CD14-positive monocyte (primary cell): ENCODE measurements around the gene PKP4. TPM values are rescaled to one million over a fixed set of nuclear protein-coding genes. Genes with fewer than 3 reads are reported as not detected.

ENCODE experiments used
- DNase-seq, 3 donors: peaks; one replicate each; pipeline ENCODE4 v3.0.0-alpha.2; 2011 to 2022
- H2AFZ ChIP-seq: 2 replicates; pipeline ENCODE4 v1.6.0; 2012; ENCODE audit warnings: mild to moderate bottlenecking, low read depth, low read length, inconsistent platforms; ENCODE audit not compliant: insufficient read depth, poor library complexity, severe bottlenecking
- H3K27ac ChIP-seq, 2 donors: 1 replicate in 1 of 2; 2 replicates in 1 of 2; pipeline ENCODE4 v1.5.1; 2012 to 2013; ENCODE audit warnings: low read length in 2 of 2, control low read depth in 1 of 2, inconsistent platforms in 1 of 2, low read depth in 1 of 2, mild to moderate bottlenecking in 1 of 2
- H3K27me3 ChIP-seq, 2 donors: one replicate each; pipeline versions ENCODE4 v1.6.0 to v1.6.1; 2011 to 2013; ENCODE audit warnings: low read length in 2 of 2; ENCODE audit not compliant: control insufficient read depth in 2 of 2, insufficient read depth in 2 of 2
- H3K36me3 ChIP-seq, 2 donors: replicated peaks in 1 of 2; 1 replicate in 1 of 2; 2 replicates in 1 of 2; pipeline versions ENCODE4 v1.5.1 to v1.6.1; 2012 to 2013; ENCODE audit warnings: low read length in 2 of 2, control low read depth in 1 of 2, inconsistent platforms in 1 of 2, mild to moderate bottlenecking in 1 of 2; ENCODE audit not compliant: insufficient read depth in 2 of 2, control insufficient read depth in 1 of 2
- H3K4me1 ChIP-seq, 2 donors: 1 replicate in 1 of 2; 2 replicates in 1 of 2; pipeline versions ENCODE4 v1.5.1 to v1.6.1; 2012 to 2013; ENCODE audit warnings: low read length in 2 of 2, control low read depth in 1 of 2, inconsistent platforms in 1 of 2, mild to moderate bottlenecking in 1 of 2, moderate library complexity in 1 of 2; ENCODE audit not compliant: insufficient read depth in 2 of 2, control insufficient read depth in 1 of 2
- H3K4me2 ChIP-seq: replicated peaks from 2 replicates; pipeline ENCODE3; 2012; ENCODE audit warnings: low read length, moderate library complexity, mild to moderate bottlenecking; ENCODE audit not compliant: poor library complexity, severe bottlenecking; ENCODE audit errors: extremely low read depth
- H3K4me3 ChIP-seq, 3 experiments: fragments of 200-600 bp in 1 of 3; sonication (generic) in 1 of 3; replicated peaks in 1 of 3; 1 replicate in 2 of 3; 2 replicates in 1 of 3; pipeline ENCODE4 v1.5.1; 2011 to 2013; ENCODE audit warnings: low read length in 3 of 3, mild to moderate bottlenecking in 3 of 3, control low read depth in 2 of 3, low read depth in 2 of 3, inconsistent platforms in 1 of 3, moderate library complexity in 1 of 3
- H3K79me2 ChIP-seq: 2 replicates; pipeline ENCODE4 v1.6.0; 2012; ENCODE audit warnings: mild to moderate bottlenecking, control low read depth, inconsistent platforms, low read length, moderate library complexity; ENCODE audit not compliant: insufficient read depth
- H3K9ac ChIP-seq: 2 replicates; pipeline ENCODE4 v1.6.0; 2017; ENCODE audit warnings: low read length, mild to moderate bottlenecking; ENCODE audit not compliant: insufficient read depth, poor library complexity, severe bottlenecking
- H3K9me3 ChIP-seq, 2 donors: replicated peaks in 1 of 2; 1 replicate in 1 of 2; 2 replicates in 1 of 2; pipeline versions ENCODE4 v1.5.1 to v1.6.1; 2012 to 2013; ENCODE audit warnings: low read length in 2 of 2, control low read depth in 1 of 2; ENCODE audit not compliant: control insufficient read depth in 1 of 2, insufficient read depth in 1 of 2
- H4K20me1 ChIP-seq: 2 replicates; pipeline ENCODE4 v1.6.0; 2012; ENCODE audit warnings: mild to moderate bottlenecking, low read length, control low read depth, moderate library complexity; ENCODE audit not compliant: insufficient read depth
- H3K27ac Mint-ChIP-seq, 7 donors: one replicate each; pipeline ENCODE4 v1.8.0; 2020; ENCODE audit warnings: mild to moderate bottlenecking in 7 of 7, mixed read lengths in 7 of 7, moderate library complexity in 6 of 7, inconsistent platforms in 2 of 7
- H3K27me3 Mint-ChIP-seq, 3 donors: one replicate each; pipeline ENCODE4 v1.8.0; 2021 to 2022; ENCODE audit warnings: low read depth in 3 of 3, mild to moderate bottlenecking in 3 of 3, mixed read lengths in 3 of 3, moderate library complexity in 3 of 3, inconsistent platforms in 1 of 3
- H3K36me3 Mint-ChIP-seq, 2 donors: one replicate each; pipeline ENCODE4 v1.8.0; 2020; ENCODE audit warnings: mixed read lengths in 2 of 2, inconsistent platforms in 1 of 2, mild to moderate bottlenecking in 1 of 2
- H3K4me1 Mint-ChIP-seq: one replicate; pipeline ENCODE4 v1.8.0; 2020; ENCODE audit warnings: mild to moderate bottlenecking, mixed read lengths
- H3K4me3 Mint-ChIP-seq, 2 donors: one replicate each; pipeline ENCODE4 v1.8.0; 2020; ENCODE audit warnings: mild to moderate bottlenecking in 2 of 2, mixed read lengths in 2 of 2, moderate library complexity in 1 of 2
- H3K9me3 Mint-ChIP-seq, 7 donors: one replicate each; pipeline ENCODE4 v1.8.0; 2020 to 2022; ENCODE audit warnings: mixed read lengths in 7 of 7, mild to moderate bottlenecking in 6 of 7, moderate library complexity in 6 of 7, inconsistent platforms in 2 of 7
- WGBS: methylation state at CpG from one replicate; pipeline ENCODE4 v1.1.5; 2013; ENCODE audit warnings: missing lambda C conversion rate; ENCODE audit not compliant: insufficient coverage; 5-methylcytosine and 5-hydroxymethylcytosine counted together
- intact Hi-C, 2 donors: fragments of 100-400 bp; cut with micrococcal nuclease; formaldehyde crosslinking; loops; one replicate each; pipeline versions ENCODE4 v1.15.0 to v1.15.1; 2023
- polyA minus RNA-seq: library from RNA; depleted of rRNA, polyadenylated mRNA; stranded (reverse); fragments of >200 nt; gene quantifications from 2 replicates; pipeline ENCODE4 v1.2.3, GENCODE V29; 2012
- polyA plus RNA-seq, 3 donors: library from polyadenylated mRNA; depleted of rRNA in 1 of 3; unstranded in 2 of 3; stranded (reverse) in 1 of 3; fragments of 300-500 nt in 2 of 3; fragments of >200 nt in 1 of 3; fragmentation: Illumina TruSeq in 2 of 3; gene quantifications; 1 replicate in 2 of 3; 2 replicates in 1 of 3; pipeline ENCODE4 v1.2.3, GENCODE V29; 2012 to 2021
- total RNA-seq, 12 experiments: library from RNA in 1 of 12; stranded (reverse) in 1 of 12; fragments of 120-200 nt in 1 of 12; gene quantifications; one replicate each; pipeline ENCODE4 v1.2.4 and lab custom pipeline; 2013 to 2026; ENCODE audit warnings: mixed read lengths in 6 of 12, inconsistent platforms in 1 of 12
- TF ChIP-seq, protein P1 (sequence below): fragments of 200-600 bp; IDR thresholded peaks from one replicate; pipeline ENCODE4 v1.8.0; 2022; ENCODE audit warnings: antibody characterized with exemption, mild to moderate bottlenecking

The PKP4 gene, protein sequence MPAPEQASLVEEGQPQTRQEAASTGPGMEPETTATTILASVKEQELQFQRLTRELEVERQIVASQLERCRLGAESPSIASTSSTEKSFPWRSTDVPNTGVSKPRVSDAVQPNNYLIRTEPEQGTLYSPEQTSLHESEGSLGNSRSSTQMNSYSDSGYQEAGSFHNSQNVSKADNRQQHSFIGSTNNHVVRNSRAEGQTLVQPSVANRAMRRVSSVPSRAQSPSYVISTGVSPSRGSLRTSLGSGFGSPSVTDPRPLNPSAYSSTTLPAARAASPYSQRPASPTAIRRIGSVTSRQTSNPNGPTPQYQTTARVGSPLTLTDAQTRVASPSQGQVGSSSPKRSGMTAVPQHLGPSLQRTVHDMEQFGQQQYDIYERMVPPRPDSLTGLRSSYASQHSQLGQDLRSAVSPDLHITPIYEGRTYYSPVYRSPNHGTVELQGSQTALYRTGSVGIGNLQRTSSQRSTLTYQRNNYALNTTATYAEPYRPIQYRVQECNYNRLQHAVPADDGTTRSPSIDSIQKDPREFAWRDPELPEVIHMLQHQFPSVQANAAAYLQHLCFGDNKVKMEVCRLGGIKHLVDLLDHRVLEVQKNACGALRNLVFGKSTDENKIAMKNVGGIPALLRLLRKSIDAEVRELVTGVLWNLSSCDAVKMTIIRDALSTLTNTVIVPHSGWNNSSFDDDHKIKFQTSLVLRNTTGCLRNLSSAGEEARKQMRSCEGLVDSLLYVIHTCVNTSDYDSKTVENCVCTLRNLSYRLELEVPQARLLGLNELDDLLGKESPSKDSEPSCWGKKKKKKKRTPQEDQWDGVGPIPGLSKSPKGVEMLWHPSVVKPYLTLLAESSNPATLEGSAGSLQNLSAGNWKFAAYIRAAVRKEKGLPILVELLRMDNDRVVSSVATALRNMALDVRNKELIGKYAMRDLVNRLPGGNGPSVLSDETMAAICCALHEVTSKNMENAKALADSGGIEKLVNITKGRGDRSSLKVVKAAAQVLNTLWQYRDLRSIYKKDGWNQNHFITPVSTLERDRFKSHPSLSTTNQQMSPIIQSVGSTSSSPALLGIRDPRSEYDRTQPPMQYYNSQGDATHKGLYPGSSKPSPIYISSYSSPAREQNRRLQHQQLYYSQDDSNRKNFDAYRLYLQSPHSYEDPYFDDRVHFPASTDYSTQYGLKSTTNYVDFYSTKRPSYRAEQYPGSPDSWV
- 7.3 TPM for total RNA-seq (2013)
- 1 to 10 TPM in 1 of 3 donors, under 1 TPM in 2; 0.33 to 9.4 (median 0.73) TPM for polyA plus RNA-seq
- 10.7 and 12.2 TPM in 2 replicates for polyA minus RNA-seq
- 4.5 to 21.2 (median 13.9) reads per million in 11 experiments for total RNA-seq (lab: John Stamatoyannopoulos, UW)

DNA sequence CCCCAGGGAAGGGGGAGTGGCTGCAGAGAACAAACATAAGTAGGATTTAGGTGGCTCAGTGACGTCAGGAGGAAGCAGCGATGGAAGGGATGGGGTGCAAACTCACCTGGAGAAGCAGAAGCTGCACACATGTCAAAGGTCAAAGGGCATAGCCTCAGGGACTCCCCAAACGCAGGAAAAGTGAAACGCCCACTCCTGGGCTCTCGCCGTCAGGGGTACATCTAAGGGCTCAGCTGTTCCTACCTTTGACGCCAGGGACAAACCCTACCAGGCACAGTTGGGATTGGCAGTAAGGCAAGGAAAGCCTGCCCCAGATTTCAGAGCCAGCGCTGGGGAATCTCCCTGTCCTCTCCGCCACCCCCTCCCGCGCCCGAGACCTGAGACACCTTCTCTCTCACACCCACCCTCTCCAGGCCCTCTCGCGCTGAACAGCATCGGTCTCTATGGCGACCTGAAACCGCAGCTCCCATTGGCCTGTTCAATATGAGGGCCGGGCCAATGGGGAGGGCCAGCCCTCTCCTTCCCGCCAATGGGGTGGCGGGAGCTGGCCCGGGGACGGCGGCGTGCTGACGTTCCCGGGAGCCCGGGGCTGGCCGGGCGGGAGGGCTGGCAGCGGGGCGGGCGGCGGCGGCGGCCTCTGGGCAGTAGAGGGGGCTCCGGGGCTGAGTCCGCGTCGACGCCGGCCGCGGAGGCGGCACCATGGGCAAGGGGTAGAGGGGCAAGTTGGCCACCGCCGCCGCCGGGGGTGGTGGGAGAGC lies at the start of gene PKP4, which contains the start of gene CCDC148:
Gene PKP4 (plus strand): TSS at position 644 of the 758 bp plus-strand sequence. CDS start 76,233 bp downstream, outside the sequence.
Gene CCDC148 (minus strand): TSS at position 445 of the 758 bp plus-strand sequence. CDS start 314 bp downstream, at position 131.
- Mint-ChIP-seq H3K36me3 (no peaks in the 10 kb centered on the region), H3K27ac (peak within 1 kb of the TSS; percentile 77 to 93 (median 82)), H3K9me3 (no peaks in the 10 kb centered on the region), H3K27me3 (peaks cover 6 to 20% (median 15%) of the 10 kb centered on the region in 3 donors), H3K4me3 (peak within 1 kb of the TSS; percentile 96 to 98), H3K4me1 (peaks cover 31% of the 10 kb centered on the region)
- H2AFZ ChIP-seq, result peak within 1 kb of the TSS; percentile 87
- H3K27ac ChIP-seq, result peak within 1 kb of the TSS in 1 of 2 donors; percentile 58
- H3K9me3 ChIP-seq, result no peaks in the 10 kb centered on the region
- WGBS, result 0% methylated on average over 16 of the region's 48 CpGs
- no peaks in the 10 kb centered on the region for H3K36me3 ChIP-seq
- H3K27me3 ChIP-seq, result peaks cover 5 to 8% of the 10 kb centered on the region in 2 donors
- peak within 1 kb of the TSS; percentile 91 for H3K4me2 ChIP-seq
- TF ChIP-seq, protein P1, sequence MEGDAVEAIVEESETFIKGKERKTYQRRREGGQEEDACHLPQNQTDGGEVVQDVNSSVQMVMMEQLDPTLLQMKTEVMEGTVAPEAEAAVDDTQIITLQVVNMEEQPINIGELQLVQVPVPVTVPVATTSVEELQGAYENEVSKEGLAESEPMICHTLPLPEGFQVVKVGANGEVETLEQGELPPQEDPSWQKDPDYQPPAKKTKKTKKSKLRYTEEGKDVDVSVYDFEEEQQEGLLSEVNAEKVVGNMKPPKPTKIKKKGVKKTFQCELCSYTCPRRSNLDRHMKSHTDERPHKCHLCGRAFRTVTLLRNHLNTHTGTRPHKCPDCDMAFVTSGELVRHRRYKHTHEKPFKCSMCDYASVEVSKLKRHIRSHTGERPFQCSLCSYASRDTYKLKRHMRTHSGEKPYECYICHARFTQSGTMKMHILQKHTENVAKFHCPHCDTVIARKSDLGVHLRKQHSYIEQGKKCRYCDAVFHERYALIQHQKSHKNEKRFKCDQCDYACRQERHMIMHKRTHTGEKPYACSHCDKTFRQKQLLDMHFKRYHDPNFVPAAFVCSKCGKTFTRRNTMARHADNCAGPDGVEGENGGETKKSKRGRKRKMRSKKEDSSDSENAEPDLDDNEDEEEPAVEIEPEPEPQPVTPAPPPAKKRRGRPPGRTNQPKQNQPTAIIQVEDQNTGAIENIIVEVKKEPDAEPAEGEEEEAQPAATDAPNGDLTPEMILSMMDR, result no peak
- no peaks in the 10 kb centered on the region for H4K20me1 ChIP-seq
- DNase-seq, result peak; percentile 76 to 85 (median 83)
- intact Hi-C loops, result no loop called here
- peak within 1 kb of the TSS; percentile 61 to 81 (median 75) for H3K4me3 ChIP-seq
- peak within 1 kb of the TSS; percentile 62 for H3K9ac ChIP-seq
- peaks cover 36% of the 10 kb centered on the region for H3K79me2 ChIP-seq
- H3K4me1 ChIP-seq, result peaks cover 20 to 34% of the 10 kb centered on the region in 2 donors
